Stomach smooth muscle (tissue), 2 donors: Measurements from ENCODE around the gene OR2H2.
A peak's percentile ranks its signal among the peaks of the same experiment; 100 is the strongest.

Experiments used
- H3K27ac ChIP-seq: one replicate; pipeline ENCODE4 v1.7.0; 2013; ENCODE audit warnings: mild to moderate bottlenecking, low read length, inconsistent platforms
- H3K27me3 ChIP-seq, 2 donors: one replicate each; pipeline ENCODE4 v1.7.0; 2013; ENCODE audit warnings: low read length in 2 of 2; ENCODE audit not compliant: insufficient read depth in 2 of 2, control insufficient read depth in 1 of 2
- H3K36me3 ChIP-seq, 2 donors: one replicate each; pipeline ENCODE4 v1.7.0; 2013; ENCODE audit warnings: low read length in 2 of 2; ENCODE audit not compliant: control insufficient read depth in 2 of 2, insufficient read depth in 2 of 2
- H3K4me1 ChIP-seq: one replicate; pipeline ENCODE4 v1.7.0; 2013; ENCODE audit warnings: low read length; ENCODE audit not compliant: control insufficient read depth, insufficient read depth
- H3K4me3 ChIP-seq, 2 donors: one replicate each; pipeline ENCODE4 v1.7.0; 2013; ENCODE audit warnings: low read length in 2 of 2
- H3K9ac ChIP-seq, 2 donors: one replicate each; pipeline ENCODE4 v1.7.0; 2013; ENCODE audit warnings: low read length in 2 of 2, mild to moderate bottlenecking in 1 of 2
- H3K9me3 ChIP-seq, 2 donors: one replicate each; pipeline ENCODE4 v1.7.0; 2013; ENCODE audit warnings: low read length in 2 of 2; ENCODE audit not compliant: control insufficient read depth in 2 of 2
- donor health status: healthy.
- donor health status: Pancreatic carcinoma.

The OR2H2 gene

DNA sequence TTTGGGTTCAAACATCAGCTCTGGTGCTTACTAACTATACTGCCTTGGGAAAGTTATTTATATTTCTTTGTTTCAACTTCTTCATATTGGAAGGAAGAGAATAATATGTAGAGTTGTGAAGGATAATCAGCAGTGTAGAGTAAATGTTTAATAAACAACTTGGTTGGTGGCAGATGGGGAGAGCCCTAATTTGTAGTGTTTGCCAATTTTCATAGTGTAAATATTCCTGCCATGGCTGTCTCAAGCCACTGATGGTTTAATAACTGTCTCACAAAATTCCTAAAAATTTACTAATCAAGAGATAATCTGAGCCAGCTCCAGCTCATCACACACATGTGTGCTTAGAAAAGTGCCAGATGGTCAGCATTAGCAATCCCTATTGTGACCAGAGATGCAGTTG is at the start of gene OR2H2:
TSS of gene OR2H2 (plus strand) at position 301 of the 400 bp plus-strand sequence. CDS start 2,824 bp downstream, outside the sequence.
- Histone ChIP-seq H3K4me3 (no peak within 1 kb of the TSS), H3K9me3 (no peaks in the 10 kb centered on the region), H3K4me1 (no peaks in the 10 kb centered on the region), H3K36me3 (no peaks in the 10 kb centered on the region), H3K27ac (no peak within 1 kb of the TSS), H3K9ac (no peak within 1 kb of the TSS), H3K27me3 (peaks cover 4 to 10% of the 10 kb centered on the region in 2 donors)

DNA sequence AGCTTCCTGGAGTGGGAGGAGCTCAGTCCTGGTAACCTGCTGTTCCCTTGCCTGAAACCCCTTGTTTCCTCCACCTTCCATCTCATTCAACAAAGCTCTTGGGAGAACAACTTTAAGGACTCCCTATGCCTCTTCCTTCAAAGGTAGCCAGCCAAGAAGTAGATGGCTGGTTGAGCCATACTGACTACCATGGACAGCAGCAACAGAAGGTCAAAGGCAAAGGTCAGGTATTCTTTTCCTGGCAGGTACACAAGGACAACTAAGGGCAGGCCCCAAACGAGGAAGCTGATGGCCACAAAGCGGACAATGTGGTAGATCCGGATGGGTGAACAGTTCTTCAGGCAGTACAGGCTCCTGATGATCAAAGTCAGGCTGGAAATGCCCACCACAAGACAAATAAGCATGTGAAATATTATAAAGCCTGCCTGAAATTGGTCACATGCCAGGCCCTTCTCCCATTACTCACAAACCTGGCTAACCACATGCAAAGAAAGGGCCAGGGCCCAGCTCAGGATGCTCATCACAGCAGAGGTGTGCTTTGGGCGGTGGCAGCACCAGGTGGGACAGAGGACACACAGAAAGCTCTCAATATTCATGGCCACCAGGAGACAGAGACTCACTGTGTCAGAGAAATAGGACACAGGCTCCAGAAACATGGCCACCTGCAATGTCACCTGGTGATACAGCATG is 47.1 kb upstream of the OR2H2 start:
- H3K27ac ChIP-seq, result no peak overlapping the region
- H3K9me3 ChIP-seq, result no peaks in the 10 kb centered on the region
- H3K36me3 ChIP-seq, result no peaks in the 10 kb centered on the region
- H3K4me1 ChIP-seq, result no peaks in the 10 kb centered on the region
- no peak overlapping the region for H3K4me3 ChIP-seq
- peaks cover 0 to 4% of the 10 kb centered on the region in 2 donors for H3K27me3 ChIP-seq
- H3K9ac ChIP-seq, result no peak overlapping the region

DNA sequence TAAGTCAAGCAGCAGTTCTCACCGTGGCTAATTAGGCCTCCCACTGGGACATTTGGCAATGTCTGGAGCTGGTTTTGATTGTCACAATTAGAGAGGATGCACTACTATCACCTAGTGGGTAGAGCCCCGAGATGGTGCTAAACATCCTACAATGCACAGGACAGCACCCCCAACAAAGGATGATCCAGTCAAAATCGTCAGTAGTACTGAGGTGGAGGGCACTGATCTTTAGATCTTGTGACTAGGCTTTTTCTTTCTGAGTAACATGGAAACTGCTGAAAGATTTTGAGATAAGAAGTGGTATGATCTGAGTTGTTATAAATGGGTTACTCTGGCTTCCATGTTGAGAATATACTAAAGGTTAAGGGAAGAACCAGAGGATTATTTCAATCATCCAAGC is 37.3 kb upstream of the OR2H2 start:
- Histone ChIP-seq H3K27ac (no peak overlapping the region), H3K36me3 (no peaks in the 10 kb centered on the region), H3K9ac (no peak overlapping the region), H3K4me1 (no peaks in the 10 kb centered on the region), H3K9me3 (peaks cover 0 to 2% of the 10 kb centered on the region in 2 donors), H3K27me3 (peaks cover 2 to 3% of the 10 kb centered on the region in 2 donors), H3K4me3 (no peak overlapping the region)

DNA sequence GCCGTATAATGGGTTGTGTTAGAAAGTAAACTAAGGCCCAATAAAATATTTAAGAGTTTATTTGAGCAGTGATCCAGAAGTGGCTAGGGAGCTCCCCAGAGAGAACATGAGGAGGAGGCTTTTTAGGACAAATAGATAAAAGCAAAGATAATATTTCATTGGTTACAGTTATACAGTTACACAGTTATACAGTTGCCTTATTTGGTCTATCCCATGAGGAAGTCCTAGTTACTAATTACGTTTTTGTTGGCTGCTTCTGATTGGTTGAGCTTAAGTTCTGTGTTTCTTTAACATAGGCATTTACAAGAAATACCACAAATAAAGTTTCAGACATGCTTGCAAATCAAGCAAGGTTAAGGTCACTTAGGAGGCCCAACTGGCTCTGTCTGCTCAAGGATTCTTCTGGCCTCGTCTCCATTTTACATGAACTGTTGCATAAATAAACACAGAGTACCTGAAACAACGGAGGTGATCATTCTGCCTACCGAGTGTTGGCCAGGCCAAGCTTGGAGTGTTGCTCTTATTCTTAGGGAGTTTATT is 32.3 kb upstream of the OR2H2 start:
- H3K36me3 ChIP-seq, result no peaks in the 10 kb centered on the region
- no peak overlapping the region for H3K27ac ChIP-seq
- H3K4me1 ChIP-seq, result peaks cover 15% of the 10 kb centered on the region
- no peaks in the 10 kb centered on the region for H3K9me3 ChIP-seq
- peaks cover 25 to 30% of the 10 kb centered on the region in 2 donors for H3K27me3 ChIP-seq
- no peak overlapping the region for H3K9ac ChIP-seq
- peak overlapping the region; percentile 23 to 74 for H3K4me3 ChIP-seq

DNA sequence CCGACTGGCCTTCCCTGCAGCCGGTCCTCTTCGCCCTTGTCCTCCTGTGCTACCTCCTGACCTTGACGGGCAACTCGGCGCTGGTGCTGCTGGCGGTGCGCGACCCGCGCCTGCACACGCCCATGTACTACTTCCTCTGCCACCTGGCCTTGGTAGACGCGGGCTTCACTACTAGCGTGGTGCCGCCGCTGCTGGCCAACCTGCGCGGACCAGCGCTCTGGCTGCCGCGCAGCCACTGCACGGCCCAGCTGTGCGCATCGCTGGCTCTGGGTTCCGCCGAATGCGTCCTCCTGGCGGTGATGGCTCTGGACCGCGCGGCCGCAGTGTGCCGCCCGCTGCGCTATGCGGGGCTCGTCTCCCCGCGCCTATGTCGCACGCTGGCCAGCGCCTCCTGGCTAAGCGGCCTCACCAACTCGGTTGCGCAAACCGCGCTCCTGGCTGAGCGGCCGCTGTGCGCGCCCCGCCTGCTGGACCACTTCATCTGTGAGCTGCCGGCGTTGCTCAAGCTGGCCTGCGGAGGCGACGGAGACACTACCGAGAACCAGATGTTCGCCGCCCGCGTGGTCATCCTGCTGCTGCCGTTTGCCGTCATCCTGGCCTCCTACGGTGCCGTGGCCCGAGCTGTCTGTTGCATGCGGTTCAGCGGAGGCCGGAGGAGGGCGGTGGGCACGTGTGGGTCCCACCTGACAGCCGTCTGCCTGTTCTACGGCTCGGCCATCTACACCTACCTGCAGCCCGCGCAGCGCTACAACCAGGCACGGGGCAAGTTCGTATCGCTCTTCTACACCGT is 31.5 kb upstream of the OR2H2 start:
- H3K9me3 ChIP-seq, result no peaks in the 10 kb centered on the region
- H3K4me3 ChIP-seq, result peak overlapping the region; percentile 23 to 74
- no peak overlapping the region for H3K9ac ChIP-seq
- peaks cover 15% of the 10 kb centered on the region for H3K4me1 ChIP-seq
- H3K36me3 ChIP-seq, result no peaks in the 10 kb centered on the region
- H3K27me3 ChIP-seq, result peaks cover 25 to 30% of the 10 kb centered on the region in 2 donors
- H3K27ac ChIP-seq, result no peak overlapping the region

DNA sequence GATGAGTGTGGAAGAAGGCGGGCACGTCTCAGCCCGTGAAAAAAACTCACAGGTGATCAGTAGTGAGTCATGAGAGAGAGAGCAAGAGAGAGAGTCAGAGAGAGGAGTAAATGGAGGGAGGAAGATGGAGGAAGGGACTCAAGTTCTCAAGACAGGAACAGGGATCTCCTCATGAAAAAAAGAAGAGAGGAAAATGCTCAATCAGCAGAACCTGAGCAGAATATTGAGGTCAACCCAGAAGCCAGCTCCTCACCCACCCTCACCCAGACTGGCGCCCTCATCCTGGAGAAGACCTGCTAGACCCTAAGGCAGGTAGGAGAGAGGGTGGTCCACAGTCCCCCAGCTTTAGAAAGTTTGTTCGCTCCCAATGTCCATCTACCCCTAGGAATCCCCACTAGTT is 30.2 kb upstream of the OR2H2 start:
- Histone ChIP-seq H3K9ac (no peak overlapping the region), H3K4me3 (no peak overlapping the region), H3K27ac (no peak overlapping the region), H3K36me3 (no peaks in the 10 kb centered on the region), H3K9me3 (no peaks in the 10 kb centered on the region), H3K27me3 (peaks cover 25 to 30% of the 10 kb centered on the region in 2 donors), H3K4me1 (peaks cover 15% of the 10 kb centered on the region)

DNA sequence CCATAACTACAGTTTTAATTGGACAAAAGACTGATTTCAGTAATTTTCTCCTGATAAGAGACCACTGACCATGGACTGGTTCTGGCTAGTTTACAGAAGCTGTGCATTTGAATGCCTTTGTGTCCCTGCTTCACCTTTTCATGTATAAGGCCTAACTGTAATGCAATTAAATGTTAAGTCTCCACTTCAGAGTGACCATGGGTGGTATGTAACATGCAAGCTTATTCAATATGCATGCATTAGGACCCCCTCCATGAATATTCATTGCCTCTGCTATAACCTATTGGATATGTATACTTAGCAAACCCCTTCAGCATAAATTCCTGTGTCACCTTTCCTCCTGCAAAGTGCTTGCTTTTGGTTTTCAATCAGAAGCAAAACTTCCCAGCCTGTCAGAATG is 27.6 kb upstream of the OR2H2 start:
- Histone ChIP-seq H3K36me3 (no peaks in the 10 kb centered on the region), H3K4me3 (no peak overlapping the region), H3K27ac (no peak overlapping the region), H3K9me3 (no peaks in the 10 kb centered on the region), H3K9ac (no peak overlapping the region), H3K27me3 (peaks cover 25 to 30% of the 10 kb centered on the region in 2 donors), H3K4me1 (peaks cover 15% of the 10 kb centered on the region)

DNA sequence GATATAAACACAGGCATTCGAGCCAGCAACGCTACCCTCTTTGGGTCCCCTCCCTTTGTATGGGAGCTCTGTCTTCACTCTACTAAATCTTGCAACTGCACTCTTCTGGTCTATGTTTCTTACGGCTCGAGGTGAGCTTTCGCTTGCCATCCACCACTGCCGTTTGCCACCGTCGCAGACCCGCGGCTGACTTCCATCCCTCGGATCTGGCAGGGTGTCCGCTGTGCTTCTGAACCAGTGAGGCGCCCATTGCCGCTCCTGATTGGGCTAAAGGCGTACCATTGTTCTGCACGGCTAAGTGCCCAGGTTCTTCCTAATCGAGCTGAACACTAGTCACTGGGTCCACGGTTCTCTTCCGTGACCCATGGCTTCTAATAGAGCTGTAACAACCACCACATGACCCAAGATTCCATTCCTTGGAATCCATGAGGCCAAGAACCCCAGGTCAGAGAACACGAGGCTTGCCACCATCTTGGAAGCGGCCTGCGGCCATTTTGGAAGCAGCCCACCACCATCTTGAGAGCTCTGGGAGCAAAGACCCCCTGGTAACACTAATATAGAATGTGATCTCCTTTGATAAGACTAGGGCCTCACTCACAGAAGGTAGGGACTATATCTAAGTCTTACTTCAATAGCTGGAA is 26.4 kb upstream of the OR2H2 start:
- Histone ChIP-seq H3K9ac (no peak overlapping the region), H3K9me3 (no peaks in the 10 kb centered on the region), H3K4me3 (no peak overlapping the region), H3K27me3 (peaks cover 22% of the 10 kb centered on the region in 2 donors), H3K36me3 (no peaks in the 10 kb centered on the region), H3K27ac (no peak overlapping the region), H3K4me1 (peaks cover 6% of the 10 kb centered on the region)

DNA sequence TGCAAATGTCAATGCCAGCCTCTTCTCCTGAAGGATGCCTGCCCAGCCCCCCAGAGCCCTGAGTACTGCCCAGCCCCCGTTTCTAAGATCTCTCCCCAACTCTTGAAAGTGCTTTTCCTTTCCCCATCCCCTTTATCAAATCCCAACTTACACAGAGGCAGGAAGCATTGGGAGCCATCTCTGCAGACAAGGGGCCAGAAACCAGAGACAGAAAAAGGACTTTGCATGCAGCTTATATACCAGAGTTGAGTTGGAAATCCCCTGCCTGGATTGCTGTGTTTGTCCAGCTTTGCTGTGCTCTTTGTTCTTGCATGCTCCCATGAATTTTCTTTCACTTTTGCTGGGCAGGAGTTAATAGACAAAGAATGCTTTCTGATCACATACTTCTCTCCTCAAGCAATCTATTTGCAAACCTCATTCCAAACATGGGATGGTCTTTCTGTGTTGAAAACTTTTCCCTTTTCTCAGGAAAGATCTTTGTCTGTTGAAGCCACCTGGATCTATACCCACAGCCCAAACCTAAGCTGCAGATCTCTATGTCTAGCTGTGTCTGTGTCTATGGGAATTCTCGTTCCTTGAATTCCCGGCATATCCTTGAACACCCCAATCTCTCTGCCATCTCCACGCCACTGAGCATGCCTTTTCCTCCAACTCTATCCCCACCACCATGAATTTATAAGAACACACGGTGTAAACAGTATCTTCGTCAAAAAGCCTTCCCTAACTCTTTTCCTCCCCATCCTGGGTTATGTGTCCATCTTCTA is 25.2 kb upstream of the OR2H2 start, which contains the start of gene UBD:
TSS of gene UBD (minus strand) at position 209 of the 764 bp plus-strand sequence. CDS start at position 178, 31 bp downstream.
- Histone ChIP-seq H3K36me3 (no peaks in the 10 kb centered on the region), H3K4me1 (no peaks in the 10 kb centered on the region), H3K9me3 (no peaks in the 10 kb centered on the region), H3K4me3 (no peak within 1 kb of the TSS), H3K27me3 (peaks cover 11 to 16% of the 10 kb centered on the region in 2 donors), H3K9ac (no peak within 1 kb of the TSS), H3K27ac (no peak within 1 kb of the TSS)

DNA sequence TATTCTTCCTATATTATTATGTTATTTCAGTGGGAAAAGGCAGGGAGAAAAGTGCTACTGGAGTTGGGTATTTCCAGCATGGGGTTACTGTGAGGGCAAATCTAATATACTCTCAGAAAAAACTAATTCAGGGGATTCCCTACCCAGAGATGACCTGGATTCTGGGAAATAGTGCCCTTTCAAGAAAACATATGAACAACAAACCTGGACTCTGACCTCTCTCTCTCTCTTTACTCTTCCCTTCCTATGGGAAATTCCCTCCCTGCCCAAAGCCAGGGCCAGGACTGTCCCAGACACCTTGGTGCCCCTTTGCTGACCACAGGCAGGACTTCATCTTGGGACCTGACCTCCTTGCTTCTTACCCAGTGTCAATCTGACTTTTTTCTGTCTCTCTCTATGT is 23.8 kb upstream of the OR2H2 start:
- H3K4me3 ChIP-seq, result no peak overlapping the region
- peaks cover under 1 to 9% of the 10 kb centered on the region in 2 donors for H3K27me3 ChIP-seq
- H3K9me3 ChIP-seq, result no peaks in the 10 kb centered on the region
- H3K4me1 ChIP-seq, result no peaks in the 10 kb centered on the region
- H3K27ac ChIP-seq, result no peak overlapping the region
- no peak overlapping the region for H3K9ac ChIP-seq
- no peaks in the 10 kb centered on the region for H3K36me3 ChIP-seq
